Cardiac fibroblast (primary cell): ENCODE measurements around the gene OR52D1.

ENCODE experiments used
- DNase-seq, 2 donors: peaks; one replicate each; pipeline versions ENCODE4 v3.0.0 to v3.0.0-alpha.2; 2010; ENCODE audit warnings: low read depth in 2 of 2
- H3K4me3 ChIP-seq, 2 donors: replicated peaks in 1 of 2; 1 replicate in 1 of 2; 2 replicates in 1 of 2; pipeline ENCODE4 v1.5.1; 2011; ENCODE audit warnings: low read depth in 2 of 2, low read length in 2 of 2, mild to moderate bottlenecking in 2 of 2, moderate library complexity in 1 of 2
- CTCF ChIP-seq: IDR thresholded peaks from one replicate; pipeline ENCODE4 v1.5.1; 2011; ENCODE audit warnings: low read depth, mild to moderate bottlenecking, low read length, inconsistent platforms

OR52D1 gene

GRCh38 chr11:5527716-5528115, 39.2 kb downstream of the OR52D1 start:
- no peak for DNase-seq
- H3K4me3 ChIP-seq = no peak overlapping the region
- TF ChIP-seq CTCF = no peak

GRCh38 chr11:5528495-5528894, 40.0 kb downstream of the OR52D1 start:
- TF ChIP-seq CTCF = no peak
- H3K4me3 ChIP-seq = no peak overlapping the region
- no peak for DNase-seq

GRCh38 chr11:5531053-5531831, 42.8 kb downstream of the OR52D1 start:
- DNase-seq = no peak
- TF ChIP-seq CTCF = no peak
- H3K4me3 ChIP-seq = no peak overlapping the region

GRCh38 chr11:5534046-5534445, 45.6 kb downstream of the OR52D1 start:
- TF ChIP-seq CTCF = no peak
- no peak overlapping the region for H3K4me3 ChIP-seq
- DNase-seq = no peak

- no peak for TF ChIP-seq CTCF
- DNase-seq = peak in 1 of 2 donors; percentile 53
- H3K4me3 ChIP-seq = no peak overlapping the region
Observed at GRCh38 chr11:5536482-5536881, 48.0 kb downstream of the OR52D1 start.
